Common myeloid progenitor, CD34-positive (primary cell): Measurements from ENCODE around the gene SCN1A.

Source experiments
- CTCF ChIA-PET: fragments of 350-600 bp; sonication (Branson Sonifier 250); formaldehyde crosslinking; loops from one replicate; lab custom pipeline; 2021; ENCODE audit warnings: antibody characterized with exemption; lab: Charles Lee
- POLR2A ChIA-PET: fragments of 350-600 bp; sonication (Branson Sonifier 250); formaldehyde crosslinking; loops from one replicate; lab custom pipeline; 2021; ENCODE audit warnings: antibody characterized with exemption; lab: Charles Lee
- DNase-seq, 3 donors: peaks; one replicate each; pipeline versions ENCODE4 v3.0.0 to v3.0.0-alpha.2; 2013
- H3K27ac ChIP-seq, 2 experiments: 1 replicate in 1 of 2; 2 replicates in 1 of 2; pipeline ENCODE4 v1.7.0; 2013; ENCODE audit warnings: inconsistent platforms in 2 of 2, low read length in 2 of 2, mild to moderate bottlenecking in 2 of 2, low read depth in 1 of 2, moderate library complexity in 1 of 2; ENCODE audit not compliant: severe bottlenecking in 2 of 2, insufficient read depth in 1 of 2, poor library complexity in 1 of 2
- H3K27me3 ChIP-seq, 5 experiments: replicated peaks in 2 of 5; 1 replicate in 3 of 5; 2 replicates in 2 of 5; pipeline versions ENCODE4 v1.6.1 to v1.7.0; 2013; ENCODE audit warnings: low read length in 4 of 5, mild to moderate bottlenecking in 2 of 5, moderate library complexity in 2 of 5, inconsistent platforms in 1 of 5; ENCODE audit not compliant: insufficient read depth in 5 of 5, control insufficient read depth in 4 of 5
- H3K36me3 ChIP-seq, 4 experiments: 1 replicate in 2 of 4; 2 replicates in 2 of 4; pipeline versions ENCODE4 v1.6.1 to v1.7.0; 2013; ENCODE audit warnings: low read length in 3 of 4, control low read depth in 1 of 4, mild to moderate bottlenecking in 1 of 4; ENCODE audit not compliant: control insufficient read depth in 4 of 4, insufficient read depth in 4 of 4
- H3K4me1 ChIP-seq, 4 experiments: 1 replicate in 3 of 4; 2 replicates in 1 of 4; pipeline versions ENCODE4 v1.6.1 to v1.7.1; 2013; ENCODE audit warnings: low read length in 3 of 4, mild to moderate bottlenecking in 3 of 4, control low read depth in 1 of 4, inconsistent platforms in 1 of 4, moderate library complexity in 1 of 4; ENCODE audit not compliant: control insufficient read depth in 4 of 4, insufficient read depth in 4 of 4; ENCODE audit errors: control extremely low read depth in 1 of 4
- H3K4me3 ChIP-seq, 7 experiments: 1 replicate in 4 of 7; 2 replicates in 3 of 7; pipeline versions ENCODE4 v1.5.1 to v1.7.0; 2013; ENCODE audit warnings: mild to moderate bottlenecking in 7 of 7, low read length in 6 of 7, moderate library complexity in 6 of 7, inconsistent platforms in 2 of 7, low read depth in 2 of 7, control low read depth in 1 of 7; ENCODE audit not compliant: insufficient read depth in 4 of 7, control insufficient read depth in 1 of 7; ENCODE audit errors: extremely low read depth in 1 of 7
- H3K9me3 ChIP-seq, 5 experiments: 1 replicate in 4 of 5; 2 replicates in 1 of 5; pipeline versions ENCODE4 v1.6.1 to v1.7.1; 2013; ENCODE audit warnings: low read length in 4 of 5, mild to moderate bottlenecking in 2 of 5, inconsistent platforms in 1 of 5, low read depth in 1 of 5, moderate library complexity in 1 of 5; ENCODE audit not compliant: control insufficient read depth in 4 of 5, insufficient read depth in 2 of 5; ENCODE audit errors: control extremely low read depth in 1 of 5
- WGBS: methylation state at CpG from one replicate; pipeline ENCODE4 v1.1.5; 2013; ENCODE audit not compliant: insufficient coverage; 5-methylcytosine and 5-hydroxymethylcytosine counted together

Gene SCN1A

GRCh38 chr2:166135849-166136258 is 8.0 kb upstream of the SCN1A start:
- POLR2A ChIA-PET, result no interaction called here
- CTCF ChIA-PET, result interaction anchor here (0.6 kb wide), 1 partner anchor 1243 kb away, joined by 3 read pairs; no protein-coding TSS in a partner anchor
- 94% methylated on average over 2 of the region's 2 CpGs for WGBS

GRCh38 chr2:166135152-166135848 is 7.5 kb upstream of the SCN1A start:
- POLR2A ChIA-PET, result no interaction called here
- Histone ChIP-seq H3K27me3 (no peaks in the 10 kb centered on the region), H3K4me3 (no peak overlapping the region), H3K27ac (no peak overlapping the region), H3K36me3 (no peaks in the 10 kb centered on the region), H3K9me3 (no peaks in the 10 kb centered on the region), H3K4me1 (no peaks in the 10 kb centered on the region)
- 89% methylated on average over 5 of the region's 6 CpGs for WGBS
- CTCF ChIA-PET, result no interaction called here
- DNase-seq, result no peak

More at GRCh38 chr2:166135849-166136258, 8.0 kb upstream of the SCN1A start:
- no peak overlapping the region for H3K27ac ChIP-seq
- H3K36me3 ChIP-seq, result no peaks in the 10 kb centered on the region
- H3K27me3 ChIP-seq, result no peaks in the 10 kb centered on the region
- H3K9me3 ChIP-seq, result no peaks in the 10 kb centered on the region
- H3K4me3 ChIP-seq, result no peak overlapping the region
- H3K4me1 ChIP-seq, result no peaks in the 10 kb centered on the region
- no peak for DNase-seq

GRCh38 chr2:166134252-166135151 is 6.7 kb upstream of the SCN1A start:
- WGBS, result 100% methylated on average over 2 of the region's 3 CpGs
- no peaks in the 10 kb centered on the region for H3K9me3 ChIP-seq
- no peaks in the 10 kb centered on the region for H3K4me1 ChIP-seq
- DNase-seq, result no peak
- H3K27ac ChIP-seq, result no peak overlapping the region
- H3K27me3 ChIP-seq, result no peaks in the 10 kb centered on the region
- no peaks in the 10 kb centered on the region for H3K36me3 ChIP-seq
- POLR2A ChIA-PET, result no interaction called here
- CTCF ChIA-PET, result no interaction called here
- no peak overlapping the region for H3K4me3 ChIP-seq

GRCh38 chr2:166133653-166134052 is 5.8 kb upstream of the SCN1A start:
- no peak for DNase-seq
- no peak overlapping the region for H3K27ac ChIP-seq
- no peaks in the 10 kb centered on the region for H3K27me3 ChIP-seq
- H3K9me3 ChIP-seq, result no peaks in the 10 kb centered on the region
- H3K4me1 ChIP-seq, result no peaks in the 10 kb centered on the region
- H3K36me3 ChIP-seq, result no peaks in the 10 kb centered on the region
- POLR2A ChIA-PET, result no interaction called here
- H3K4me3 ChIP-seq, result no peak overlapping the region
- no CpG with 5 or more reads among the region's 7 CpGs for WGBS
- CTCF ChIA-PET, result no interaction called here

- Histone ChIP-seq H3K36me3 (no peaks in the 10 kb centered on the region), H3K27me3 (no peaks in the 10 kb centered on the region), H3K4me1 (no peaks in the 10 kb centered on the region), H3K4me3 (no peak overlapping the region), H3K9me3 (no peaks in the 10 kb centered on the region), H3K27ac (no peak overlapping the region)
- ChIA-PET POLR2A (interaction anchor here (0.5 kb wide), 1 partner anchor 208 kb away, joined by 3 read pairs; no protein-coding TSS in a partner anchor), CTCF (interaction anchor here (0.6 to 2.8 kb wide), 8 partner anchors 12 to 175 kb away, joined by 3 to 15 read pairs (median 4); partner anchors contain the start of gene TTC21B)
- no peak for DNase-seq
Observed at GRCh38 chr2:166128156-166128505, 311 bp upstream of the SCN1A start.

GRCh38 chr2:166126007-166126639 is 1.7 kb downstream of the SCN1A start:
- WGBS, result no CpG with 5 or more reads among the region's 6 CpGs
- H3K27ac ChIP-seq, result no peak overlapping the region

More at GRCh38 chr2:166126007-166126639, 1.7 kb downstream of the SCN1A start:
- Histone ChIP-seq H3K4me3 (no peak overlapping the region), H3K36me3 (no peaks in the 10 kb centered on the region), H3K4me1 (no peaks in the 10 kb centered on the region), H3K9me3 (no peaks in the 10 kb centered on the region), H3K27me3 (no peaks in the 10 kb centered on the region)
- ChIA-PET CTCF (interaction anchor here (0.6 to 2.0 kb wide), 3 partner anchors 15 to 60 kb away, joined by 3 to 5 read pairs (median 4); no protein-coding TSS in a partner anchor), POLR2A (no interaction called here)
- no peak for DNase-seq
